ENCODE data around the gene EPB41L4B. TPM values are rescaled to one million over a fixed set of nuclear protein-coding genes. Genes with fewer than 3 reads are reported as not detected.

Gene EPB41L4B
- total RNA-seq, 2 donors from 2014 or later, result 0.28 to 0.62 TPM

DNA sequence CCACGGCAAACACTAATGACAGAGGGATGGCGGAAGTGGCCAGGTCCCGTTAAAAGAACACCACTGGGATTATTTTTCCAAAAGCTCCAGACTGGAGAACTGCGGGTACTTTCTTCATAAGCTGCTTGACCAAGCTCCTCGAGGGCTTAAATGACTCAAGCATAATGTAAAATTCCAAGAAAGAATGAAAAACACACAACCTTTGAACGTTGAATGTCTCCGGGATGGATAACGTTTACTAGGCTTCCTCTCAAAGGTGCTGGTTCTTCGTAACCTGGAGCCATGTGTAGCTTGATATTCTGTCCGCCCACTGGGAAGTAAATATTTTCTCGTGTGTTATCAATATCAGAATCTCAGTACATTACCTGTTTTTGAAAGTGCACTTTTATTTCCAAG, 67.6 kb downstream of the EPB41L4B start:
- intact Hi-C loops (cut with DNase I), result no loop called here
- no peak for DNase-seq (ENCODE audit: low spot score)

- intact Hi-C loops (cut with DNase I), result no loop called here
- no peak for DNase-seq (ENCODE audit: low spot score)
Observed at GRCh38 chr9:109252291-109252690, 68.6 kb downstream of the EPB41L4B start.

DNA sequence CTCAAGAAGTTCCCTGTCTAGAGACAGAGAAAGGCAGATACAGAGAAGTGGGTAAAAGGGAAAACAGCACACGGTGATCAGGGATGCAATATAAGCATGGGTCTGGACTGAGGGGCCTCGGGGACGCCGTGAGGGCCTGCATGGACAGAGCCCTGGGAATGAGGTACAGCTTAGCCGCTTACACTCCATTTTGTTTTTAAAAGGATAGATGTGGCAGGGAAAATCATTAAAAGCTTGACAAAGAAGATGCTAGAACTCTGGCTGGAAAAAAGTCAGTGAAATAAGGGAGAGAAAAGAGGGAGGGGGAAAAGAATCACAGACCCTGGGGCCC, 69.1 kb downstream of the EPB41L4B start:
- intact Hi-C loops (cut with DNase I), result no loop called here

DNA sequence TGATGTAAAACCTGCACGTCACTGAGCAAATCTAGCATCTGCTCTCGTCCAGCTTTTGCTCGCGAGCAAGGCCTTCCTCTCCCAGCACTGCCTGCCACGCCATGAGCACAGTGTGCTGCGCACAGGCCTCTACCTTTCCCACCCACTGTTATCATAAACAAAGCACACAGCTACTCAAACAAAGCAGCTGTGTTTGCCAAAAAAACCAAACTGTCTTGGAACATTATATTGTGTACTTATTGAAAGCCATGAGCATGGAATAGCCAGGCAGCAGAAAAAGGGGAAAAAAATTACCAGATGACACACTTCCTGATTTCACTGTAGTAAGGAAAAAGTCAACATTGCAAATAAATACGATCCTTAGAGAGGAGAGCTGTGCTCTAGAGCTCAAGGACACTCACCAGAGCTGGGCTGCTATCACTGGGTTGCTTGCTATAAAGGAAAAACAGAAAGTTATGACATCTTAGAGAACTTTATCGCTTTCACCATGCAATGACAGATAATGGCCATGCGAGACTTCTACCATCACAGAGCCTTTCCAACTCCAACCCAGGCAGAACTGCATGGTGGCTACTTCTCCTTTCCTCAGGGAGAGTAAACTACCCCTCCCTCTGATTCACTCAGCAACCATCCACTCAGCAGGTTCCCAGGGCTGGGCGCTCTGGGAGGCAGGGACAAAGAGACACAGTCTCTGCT, 69.6 kb downstream of the EPB41L4B start:
- no peak for DNase-seq (ENCODE audit: low spot score)
- intact Hi-C loops (cut with DNase I), result no loop called here

More for the DNA sequence above, 69.1 kb downstream of the EPB41L4B start:
- DNase-seq (ENCODE audit: low spot score), result no peak

GRCh38 chr9:109250771-109251079, 70.1 kb downstream of the EPB41L4B start:
- intact Hi-C loops (cut with DNase I), result no loop called here
- DNase-seq (ENCODE audit: low spot score), result no peak

GRCh38 chr9:109250311-109250741, 70.5 kb downstream of the EPB41L4B start:
- intact Hi-C loops (cut with DNase I), result no loop called here
- no peak for DNase-seq (ENCODE audit: low spot score)

DNA sequence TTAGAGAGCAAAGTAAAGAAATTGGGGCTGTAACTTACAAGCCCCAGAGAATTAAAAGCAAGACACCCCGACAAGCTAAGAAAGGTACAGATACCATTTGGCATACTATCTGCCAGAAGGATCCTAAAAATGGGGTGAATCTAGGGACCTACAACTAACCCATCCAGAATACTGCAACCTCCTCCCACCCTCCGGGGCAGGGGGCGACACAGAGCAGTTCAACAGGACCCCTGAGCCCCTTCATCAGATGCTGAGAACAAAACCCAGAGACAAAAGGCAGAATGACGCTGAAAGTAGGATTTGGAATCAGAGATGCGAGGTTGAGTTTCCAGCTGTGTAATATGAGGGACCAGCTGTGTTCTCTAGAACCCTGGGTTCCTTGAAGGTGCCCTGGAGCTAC, 71.2 kb downstream of the EPB41L4B start:
- DNase-seq (ENCODE audit: low spot score), result no peak
- intact Hi-C loops (cut with DNase I), result loop anchor here in 1 of 2 donors (10.0 kb wide), 1 partner anchor 265 kb away; no protein-coding TSS in a partner anchor

DNA sequence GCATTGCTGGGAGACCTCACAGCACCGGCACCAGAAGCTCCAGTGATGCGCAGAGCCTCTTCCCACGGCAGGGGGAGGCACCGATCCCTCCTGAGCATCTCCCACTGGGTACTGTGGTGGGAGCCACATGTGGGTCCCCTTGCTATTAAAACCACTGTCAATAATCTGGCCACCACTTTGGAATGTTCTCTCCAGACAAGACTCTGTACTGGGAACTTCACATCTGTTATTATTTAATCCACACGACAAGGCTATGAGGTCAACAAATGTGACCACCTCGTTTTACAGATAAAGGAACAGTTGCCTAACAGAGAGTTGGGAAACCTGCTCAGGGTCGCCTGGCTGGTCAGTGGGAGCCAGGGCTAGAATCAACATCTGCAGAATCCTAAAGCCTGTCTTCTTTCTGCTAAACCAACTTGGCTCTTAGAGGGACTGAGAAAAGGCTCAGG, 72.7 kb downstream of the EPB41L4B start:
- intact Hi-C loops (cut with DNase I), result loop anchor here in 1 of 2 donors (10.0 kb wide), 1 partner anchor 267 kb away; no protein-coding TSS in a partner anchor
- no peak for DNase-seq (ENCODE audit: low spot score)

- no peak for DNase-seq (ENCODE audit: low spot score)
- intact Hi-C loops (cut with DNase I), result loop anchor here in 1 of 2 donors (10.0 kb wide), 1 partner anchor 268 kb away; no protein-coding TSS in a partner anchor
Observed at GRCh38 chr9:109247228-109247627, 73.6 kb downstream of the EPB41L4B start.

DNA sequence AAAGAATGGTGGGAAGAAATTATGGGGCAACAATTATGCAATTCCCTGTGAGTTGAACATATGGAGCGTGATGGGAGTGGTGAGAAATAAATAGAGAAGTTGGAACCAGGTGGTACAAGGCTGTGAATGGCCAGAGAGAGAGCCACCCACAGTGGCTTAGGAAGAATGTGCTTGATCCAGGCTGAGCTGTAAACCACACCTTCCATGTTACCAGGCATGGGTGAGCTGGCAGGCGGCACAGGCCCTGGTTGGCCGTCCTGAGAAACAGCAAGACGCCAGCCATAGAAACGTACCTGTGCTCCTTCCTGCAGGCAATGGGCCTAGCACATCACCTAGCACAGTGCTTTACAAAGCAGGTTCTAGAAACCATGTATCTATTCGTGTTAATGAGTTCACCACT, 74.3 kb downstream of the EPB41L4B start:
- intact Hi-C loops (cut with DNase I), result loop anchor here (1.0 to 10.0 kb wide), 2 partner anchors 74 to 268 kb away; no protein-coding TSS in a partner anchor
- DNase-seq (ENCODE audit: low spot score), result no peak

DNA sequence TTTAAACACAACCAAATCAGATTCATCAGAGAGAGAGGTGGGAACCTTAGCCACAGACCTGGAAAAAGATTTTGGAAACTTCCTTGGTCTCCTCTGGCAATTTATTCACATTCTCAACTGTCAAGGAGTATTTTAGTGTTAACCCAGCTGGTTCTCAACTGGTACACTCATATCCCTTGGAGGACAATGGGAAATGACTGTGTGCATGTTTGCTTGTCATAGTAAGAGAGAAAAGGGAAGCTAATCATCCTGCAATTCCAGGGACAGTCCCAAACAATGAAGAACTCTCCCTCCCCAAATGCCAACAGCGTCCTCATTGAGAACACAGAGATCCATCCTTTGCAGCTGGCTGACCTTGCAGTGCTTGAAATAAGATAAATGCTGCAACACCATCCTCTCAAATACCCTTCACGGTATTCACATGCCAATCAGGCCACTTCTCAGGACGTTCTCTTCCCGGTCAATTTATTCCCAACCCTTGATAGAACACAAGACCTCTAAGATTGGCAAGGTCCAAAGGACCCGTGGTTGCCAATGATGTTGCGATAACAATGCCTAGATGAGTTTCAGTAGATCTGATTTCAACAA, 75.5 kb downstream of the EPB41L4B start:
- intact Hi-C loops (cut with DNase I), result loop anchor here in 1 of 2 donors (10.0 kb wide), 1 partner anchor 269 kb away; no protein-coding TSS in a partner anchor
- no peak for DNase-seq (ENCODE audit: low spot score)

GRCh38 chr9:109244179-109245132, 76.4 kb downstream of the EPB41L4B start:
- DNase-seq (ENCODE audit: low spot score), result peak; percentile 86
- intact Hi-C loops (cut with DNase I), result loop anchor here in 1 of 2 donors (10.0 kb wide), 1 partner anchor 270 kb away; no protein-coding TSS in a partner anchor

DNA sequence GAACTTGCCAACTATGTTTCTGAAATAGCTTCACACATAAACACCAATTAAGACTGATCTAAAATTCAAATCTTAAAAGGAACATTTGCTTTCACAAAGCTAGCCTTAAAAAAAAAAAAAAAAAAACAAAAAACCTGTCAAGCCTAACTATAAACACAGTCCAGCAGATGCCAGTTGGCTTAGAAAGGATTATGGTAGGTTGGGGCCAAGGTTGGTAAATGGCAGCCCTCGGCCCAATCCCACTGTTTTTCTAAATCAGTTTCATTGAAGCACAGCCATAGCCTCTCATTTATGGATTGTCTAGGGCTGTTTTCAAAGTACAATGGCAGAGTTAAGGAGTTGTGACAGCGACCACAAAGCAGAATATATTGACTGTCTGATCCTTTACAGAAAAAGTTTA, 78.1 kb downstream of the EPB41L4B start:
- intact Hi-C loops (cut with DNase I), result loop anchor here in 1 of 2 donors (10.0 kb wide), 1 partner anchor 272 kb away; no protein-coding TSS in a partner anchor
- DNase-seq (ENCODE audit: low spot score), result no peak

- intact Hi-C loops (cut with DNase I), result loop anchor here in 1 of 2 donors (10.0 kb wide), 1 partner anchor 273 kb away; no protein-coding TSS in a partner anchor
- DNase-seq (ENCODE audit: low spot score), result no peak
Observed at GRCh38 chr9:109242014-109242413, 78.8 kb downstream of the EPB41L4B start.

DNA sequence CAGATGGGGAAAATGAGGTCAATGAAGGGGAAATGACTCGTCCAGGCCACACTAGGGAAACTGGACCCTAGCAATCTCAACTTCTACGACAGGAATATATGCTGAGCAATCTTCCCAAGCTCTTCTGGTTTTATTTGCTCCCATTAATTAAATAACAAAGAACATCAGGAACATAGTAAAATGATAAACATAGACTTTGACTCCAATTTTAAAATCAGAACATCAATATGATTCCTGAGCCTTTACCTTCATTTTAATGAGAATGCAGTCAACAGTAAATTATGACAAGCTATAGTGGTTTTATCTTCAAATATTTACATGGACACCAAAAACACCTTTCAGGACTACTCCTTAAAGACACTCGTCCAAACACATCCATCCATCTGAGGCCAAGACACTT, 79.7 kb downstream of the EPB41L4B start:
- DNase-seq (ENCODE audit: low spot score), result no peak
- intact Hi-C loops (cut with DNase I), result loop anchor here in 1 of 2 donors (10.0 kb wide), 1 partner anchor 274 kb away; no protein-coding TSS in a partner anchor

GRCh38 chr9:109239240-109239639, 81.6 kb downstream of the EPB41L4B start:
- intact Hi-C loops (cut with DNase I), result no loop called here
- no peak for DNase-seq (ENCODE audit: low spot score)

DNA sequence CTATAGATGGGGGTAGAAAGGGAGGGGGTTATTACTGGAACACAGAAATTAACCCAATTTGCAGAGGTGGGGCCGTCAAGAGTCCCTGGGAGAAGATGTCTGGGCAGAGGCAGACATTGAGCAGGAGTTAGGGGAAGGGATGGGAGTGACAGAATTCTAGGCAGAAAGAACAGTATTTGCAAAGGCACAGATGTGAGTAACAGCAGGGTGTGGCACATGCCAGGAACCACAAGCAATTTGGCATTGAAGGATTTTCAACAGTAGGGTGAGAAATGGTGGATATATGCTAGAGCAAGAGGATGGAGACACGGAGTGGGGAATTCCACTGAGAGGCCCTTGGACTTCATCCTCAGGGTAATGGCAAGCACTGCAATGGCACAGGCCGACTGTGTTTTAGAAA, 82.2 kb downstream of the EPB41L4B start:
- intact Hi-C loops (cut with DNase I), result no loop called here

DNA sequence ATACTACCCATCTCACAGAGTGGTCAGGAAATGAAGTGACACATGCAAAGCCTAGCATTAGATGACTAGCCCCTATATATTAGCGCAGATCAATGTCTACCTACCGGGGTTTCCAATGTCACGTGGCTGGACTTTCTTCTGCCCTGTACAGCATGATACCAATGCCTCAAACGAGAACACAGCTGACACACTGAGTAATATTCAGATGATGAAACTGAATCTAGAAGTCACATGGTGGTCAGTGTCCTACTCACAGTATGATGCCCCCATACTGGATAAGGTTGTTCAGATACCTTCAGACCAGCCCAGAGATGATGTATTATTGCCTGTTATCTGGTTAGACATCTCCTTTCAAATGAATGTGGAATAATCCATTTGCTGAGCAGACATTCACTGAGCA, 82.7 kb downstream of the EPB41L4B start:
- intact Hi-C loops (cut with DNase I), result no loop called here

More for the DNA sequence above, 82.2 kb downstream of the EPB41L4B start:
- DNase-seq (ENCODE audit: low spot score), result no peak

DNA sequence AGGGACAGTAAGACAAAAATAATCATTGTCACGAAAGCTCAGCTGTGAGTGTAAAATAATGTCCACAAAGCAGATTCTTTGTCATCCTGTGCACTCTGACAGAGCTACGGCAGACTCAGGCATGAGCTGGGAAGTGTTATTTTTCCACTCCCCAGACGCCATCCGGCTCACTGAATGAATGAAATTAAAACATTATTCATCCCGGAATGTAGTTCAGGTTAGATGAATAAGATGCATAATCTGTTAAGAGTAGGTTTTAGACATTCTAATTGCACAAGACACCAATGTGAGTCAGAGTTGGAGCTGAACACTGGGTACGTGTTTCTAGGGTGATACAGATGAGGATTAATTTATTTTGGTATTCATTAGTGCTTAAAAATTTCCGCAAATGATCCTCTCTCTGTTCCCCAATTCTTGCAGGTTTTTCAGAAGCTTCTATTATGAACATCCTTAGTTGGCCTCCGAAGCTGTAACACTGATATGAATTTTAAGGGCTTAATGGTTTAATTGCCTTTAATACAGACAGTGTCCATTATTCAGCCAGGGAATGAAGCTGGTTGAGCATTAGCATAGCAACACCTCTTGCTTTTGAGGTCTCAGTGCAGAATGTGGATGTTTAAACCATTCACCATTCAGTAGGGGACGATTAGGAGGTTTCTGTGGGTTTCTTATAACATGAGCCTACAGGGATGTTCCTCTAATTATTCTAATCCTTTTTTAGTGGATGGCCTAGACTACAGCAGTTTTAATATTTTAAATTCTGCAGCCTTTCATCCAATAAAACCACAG, 88.2 kb downstream of the EPB41L4B start:
- intact Hi-C loops (cut with DNase I), result loop anchor here in 1 of 2 donors (5.0 kb wide), 1 partner anchor 825 kb away; no protein-coding TSS in a partner anchor
- DNase-seq (ENCODE audit: low spot score), result no peak

More for the DNA sequence above, 82.7 kb downstream of the EPB41L4B start:
- no peak for DNase-seq (ENCODE audit: low spot score)
